Right cardiac atrium (tissue), 5 donors: Measurements from ENCODE around the gene BARHL2. TPM values are rescaled to one million over a fixed set of nuclear protein-coding genes. Genes with fewer than 3 reads are reported as not detected.

ENCODE experiments used
- ATAC-seq, 2 donors: fragments of 200-7000 bp; cut with Tn5 transposase; one replicate each; pipeline versions ENCODE4 v1.8.0 to v1.9.1; 2020; ENCODE audit warnings: moderate library complexity in 2 of 2, mild to moderate bottlenecking in 1 of 2
- DNase-seq, 3 donors: peaks; one replicate each; pipeline ENCODE4 v3.0.0-alpha.2; 2020
- H3K27ac ChIP-seq: one replicate; pipeline ENCODE4 v1.5.1; 2013; ENCODE audit warnings: mild to moderate bottlenecking, low read length, control low read depth, moderate library complexity
- H3K27me3 ChIP-seq: one replicate; pipeline ENCODE4 v1.6.1; 2013; ENCODE audit not compliant: control insufficient read depth, insufficient read depth
- H3K4me1 ChIP-seq: one replicate; pipeline ENCODE4 v1.6.1; 2013; ENCODE audit warnings: low read length; ENCODE audit not compliant: control insufficient read depth, insufficient read depth
- H3K4me3 ChIP-seq: one replicate; pipeline ENCODE4 v1.5.1; 2013; ENCODE audit warnings: low read length, control low read depth
- H3K9me3 ChIP-seq: one replicate; pipeline ENCODE4 v1.6.1; 2013; ENCODE audit warnings: low read length; ENCODE audit not compliant: control insufficient read depth
- WGBS: extraction: QIAGEN DNeasy Blood & Tissue Kit; methylation state at CpG from one replicate; pipeline ENCODE4 v1.1.7; 2013; 5-methylcytosine and 5-hydroxymethylcytosine counted together
- intact Hi-C, 4 donors: fragments of 100-400 bp; cut with DNase I; formaldehyde crosslinking; loops; one replicate each; pipeline versions ENCODE4 v1.11.0 to v1.14.0; 2022 to 2023
- long read RNA-seq, 4 donors: library from polyadenylated mRNA; unstranded; transcript quantifications; one replicate each; pipeline ENCODE4 v2.0.0, GENCODE V29; 2020 to 2021
- polyA plus RNA-seq: library from polyadenylated mRNA; stranded (reverse); fragments of 200-250 nt; gene quantifications from one replicate; pipeline ENCODE4 v1.2.3, GENCODE V29; 2013
- total RNA-seq, 4 donors: library from RNA; stranded (reverse); fragmentation: NEBNext Ultra II Directional; extraction: Animal tissue kit (Norgen Biotek cat#: 25700); gene quantifications; one replicate each; pipeline ENCODE4 v1.2.1, GENCODE V29; 2021
- donor health status: healthy with polysubstance abuse.
- donor health status: DM: no; HTN: yes; CAD: no.
- donor health status: DM: no; HTN: no; CAD: no.
- donor health status: DM: no; HTN: yes; CAD: no; lungs with severe emphysema.
- donor health status: DM: yes; HTN: yes; CAD: no.

BARHL2 gene
- total RNA-seq: not detected
- not detected for polyA plus RNA-seq
- long read RNA-seq, donor 1: 0 reads
- long read RNA-seq, donor 2: 0 reads
- long read RNA-seq, donor 3: 0 reads
- long read RNA-seq, donor 4: 0 reads

DNA sequence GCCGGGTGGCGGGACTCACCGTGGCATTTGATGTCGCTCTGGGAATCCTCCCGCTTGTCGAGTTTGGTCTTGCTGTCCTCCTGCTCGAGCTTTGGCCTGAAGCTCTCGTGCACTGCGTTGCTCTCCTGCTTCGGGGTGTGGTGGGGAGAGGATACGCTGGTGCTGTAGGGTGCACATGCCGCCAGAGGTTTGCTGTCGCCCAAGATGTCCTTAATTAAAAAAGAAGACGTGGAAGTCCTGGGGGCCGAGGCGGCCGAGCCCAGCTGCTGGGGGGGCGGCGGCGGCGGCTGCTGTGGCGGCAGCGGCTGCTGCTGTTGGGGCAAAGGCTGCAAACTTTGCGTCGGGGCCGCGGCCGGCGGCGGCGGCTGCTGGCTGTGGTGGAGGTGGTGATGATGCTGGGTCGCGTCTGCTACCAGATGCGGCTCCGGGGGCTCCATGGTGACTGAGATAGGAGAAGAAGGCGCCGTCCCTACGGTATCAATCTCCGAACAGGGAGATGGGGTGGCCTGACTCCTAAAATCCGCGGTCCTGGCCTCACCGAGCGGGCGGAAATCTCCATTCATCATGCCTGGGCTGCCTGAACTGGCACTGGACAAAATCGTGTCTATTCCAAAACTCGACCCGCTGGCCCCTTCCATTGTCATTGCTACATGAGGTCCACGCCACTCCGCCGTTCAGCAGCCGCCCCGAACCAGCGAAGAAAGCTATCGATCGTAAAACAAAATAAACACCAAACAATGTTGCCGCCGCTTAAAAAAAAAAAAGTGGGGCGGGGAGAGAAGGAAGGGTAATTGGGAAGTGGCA lies at the start of gene BARHL2:
BARHL2 (minus strand) TSS at position 751 of the 804 bp plus-strand sequence; CDS start at position 644, 107 bp downstream.
- peak within 1 kb of the TSS; percentile 68 for H3K4me3 ChIP-seq
- intact Hi-C loops: no loop called here
- ATAC-seq (no peak), DNase-seq (no peak)
- peaks cover 4% of the 10 kb centered on the region for H3K27me3 ChIP-seq
- H3K4me1 ChIP-seq: no peaks in the 10 kb centered on the region
- H3K27ac ChIP-seq: no peak within 1 kb of the TSS
- WGBS: 4% methylated on average over 58 of the region's 58 CpGs
- no peaks in the 10 kb centered on the region for H3K9me3 ChIP-seq

DNA sequence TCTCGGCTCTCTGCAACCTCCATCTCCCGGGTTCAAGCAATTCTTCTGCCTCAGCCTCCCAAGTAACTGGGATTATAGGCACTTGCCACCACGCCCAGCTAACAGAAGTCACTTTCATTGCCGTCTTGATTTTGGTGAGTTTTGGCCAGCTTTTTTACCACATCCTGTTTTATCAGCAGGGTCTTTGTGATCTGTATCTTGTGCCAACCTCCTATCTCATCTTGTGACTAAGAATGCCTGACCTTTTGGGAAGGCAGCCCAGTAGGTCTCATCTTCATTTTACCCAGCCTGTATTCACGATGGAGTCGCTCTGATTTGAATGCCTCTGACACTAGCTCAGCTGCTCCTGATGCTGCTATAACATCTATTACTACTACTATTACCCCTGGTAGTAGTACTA lies 46.8 kb upstream of the BARHL2 start:
- DNase-seq (no peak), ATAC-seq (no peak)
- 83% methylated on average over 6 of the region's 6 CpGs for WGBS
- Histone ChIP-seq H3K4me3 (no peak overlapping the region), H3K27me3 (no peaks in the 10 kb centered on the region), H3K9me3 (no peaks in the 10 kb centered on the region), H3K27ac (no peak overlapping the region), H3K4me1 (no peaks in the 10 kb centered on the region)
- intact Hi-C loops: no loop called here

DNA sequence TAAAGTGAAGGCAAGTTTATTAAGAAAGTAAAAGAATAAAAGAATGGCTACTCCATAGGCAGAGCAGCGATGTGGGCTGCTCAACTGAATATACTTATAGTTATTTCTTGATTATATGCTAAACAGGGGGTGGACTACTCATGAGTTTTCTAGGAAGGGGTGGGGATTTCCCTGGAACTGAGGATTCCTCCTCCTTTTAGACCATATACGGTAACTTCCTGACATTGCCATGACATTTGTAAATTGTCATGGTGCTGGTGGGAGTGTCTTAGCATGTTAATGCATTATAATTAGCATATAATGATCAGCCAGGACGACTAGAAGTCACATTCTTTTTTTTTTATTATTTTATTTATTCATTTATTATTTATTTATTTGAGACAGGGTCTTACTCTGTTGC lies 46.4 kb upstream of the BARHL2 start:
- Histone ChIP-seq H3K27ac (no peak overlapping the region), H3K9me3 (no peaks in the 10 kb centered on the region), H3K27me3 (no peaks in the 10 kb centered on the region), H3K4me1 (no peaks in the 10 kb centered on the region), H3K4me3 (no peak overlapping the region)
- ATAC-seq (no peak), DNase-seq (no peak)
- intact Hi-C loops: no loop called here
- WGBS: 78% methylated on average over 3 of the region's 3 CpGs

DNA sequence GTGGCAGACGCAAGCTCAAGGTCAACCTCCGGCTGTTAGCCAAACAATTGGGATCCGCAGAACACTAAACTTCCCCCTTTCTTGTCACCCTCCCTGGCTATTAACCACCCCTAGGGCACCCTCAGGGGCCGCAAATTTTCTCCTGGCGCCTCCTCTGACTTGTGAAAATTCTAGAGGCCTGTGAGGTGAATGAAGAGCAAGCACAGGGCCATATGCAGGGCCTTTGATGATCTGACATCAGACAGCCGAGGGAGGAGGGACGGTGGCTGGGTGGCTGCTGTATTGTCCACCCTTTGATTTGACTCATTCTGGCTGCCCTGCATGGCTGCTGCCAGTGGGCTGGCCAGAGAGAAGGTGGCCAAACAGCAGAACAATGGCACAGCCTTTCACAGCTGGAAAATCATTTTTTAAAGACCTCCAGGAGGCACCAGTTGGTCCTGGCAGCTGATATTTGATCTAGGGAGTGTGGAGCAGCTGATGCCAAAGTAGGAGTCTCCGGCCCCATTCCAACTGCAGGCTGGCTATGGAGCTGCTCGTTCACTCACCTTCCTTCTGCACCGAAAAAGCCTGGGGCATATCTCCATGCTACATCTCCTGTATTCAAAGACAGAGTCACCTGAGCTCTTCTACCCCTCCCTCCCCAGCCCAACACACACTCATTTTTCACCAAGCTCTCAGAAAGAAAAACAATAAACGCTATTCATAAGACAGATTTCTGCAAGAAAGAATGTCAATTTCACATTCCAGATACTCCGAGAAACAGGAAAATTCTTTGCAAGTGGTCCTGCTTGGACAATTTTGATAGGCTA lies 44.9 kb upstream of the BARHL2 start:
- Histone ChIP-seq H3K27ac (no peak overlapping the region), H3K4me3 (no peak overlapping the region), H3K9me3 (no peaks in the 10 kb centered on the region), H3K4me1 (no peaks in the 10 kb centered on the region), H3K27me3 (no peaks in the 10 kb centered on the region)
- intact Hi-C loops: no loop called here
- ATAC-seq: no peak
- no peak for DNase-seq
- 23% methylated on average over 12 of the region's 12 CpGs for WGBS

DNA sequence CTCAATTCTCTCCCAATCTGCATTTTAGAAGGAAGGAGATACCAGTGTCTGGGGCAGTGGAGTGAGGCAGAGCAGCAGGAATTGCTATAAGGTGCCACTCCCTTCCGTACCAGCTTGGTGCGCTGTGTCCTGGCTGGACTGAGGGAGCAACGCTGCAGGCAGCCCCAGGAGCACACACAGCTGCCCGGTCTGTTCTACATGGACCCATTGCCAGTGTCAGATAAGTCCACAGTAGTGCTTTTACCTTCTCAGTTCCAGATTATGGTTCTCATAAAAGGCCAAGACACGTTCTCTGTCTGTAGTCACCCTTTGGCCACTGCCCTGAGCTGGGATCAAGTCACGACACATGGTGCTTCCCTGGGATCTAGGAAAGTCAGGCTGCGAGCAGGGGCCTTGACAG lies 44.1 kb upstream of the BARHL2 start:
- Histone ChIP-seq H3K4me1 (no peaks in the 10 kb centered on the region), H3K27ac (no peak overlapping the region), H3K27me3 (no peaks in the 10 kb centered on the region), H3K4me3 (no peak overlapping the region), H3K9me3 (no peaks in the 10 kb centered on the region)
- intact Hi-C loops: no loop called here
- 71% methylated on average over 7 of the region's 7 CpGs for WGBS
- ATAC-seq (no peak), DNase-seq (no peak)

DNA sequence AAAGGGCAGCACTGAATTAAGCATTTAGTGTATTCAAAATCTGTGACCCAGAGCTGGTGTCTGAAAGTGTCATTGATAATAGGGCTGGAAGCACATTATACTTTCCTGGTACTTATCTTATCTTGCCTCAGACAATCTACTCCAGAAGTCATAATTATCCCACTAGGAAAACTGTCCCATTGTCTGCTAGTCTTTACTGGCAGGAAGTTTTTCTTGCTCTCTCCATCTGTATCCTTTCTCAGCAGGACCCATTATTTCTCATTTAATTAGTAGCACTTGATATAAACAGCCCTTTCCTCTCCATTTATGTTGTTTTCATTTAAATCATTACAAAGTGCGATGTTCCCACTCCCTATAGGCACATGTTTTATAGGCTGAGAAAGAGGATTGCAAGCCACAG lies 36.5 kb upstream of the BARHL2 start:
- H3K27me3 ChIP-seq: peaks cover 3% of the 10 kb centered on the region
- intact Hi-C loops: no loop called here
- H3K4me1 ChIP-seq: no peaks in the 10 kb centered on the region
- 59% methylated on average over 1 of the region's 1 CpG for WGBS
- ATAC-seq (no peak), DNase-seq (no peak)
- H3K9me3 ChIP-seq: no peaks in the 10 kb centered on the region
- no peak overlapping the region for H3K4me3 ChIP-seq
- H3K27ac ChIP-seq: no peak overlapping the region

DNA sequence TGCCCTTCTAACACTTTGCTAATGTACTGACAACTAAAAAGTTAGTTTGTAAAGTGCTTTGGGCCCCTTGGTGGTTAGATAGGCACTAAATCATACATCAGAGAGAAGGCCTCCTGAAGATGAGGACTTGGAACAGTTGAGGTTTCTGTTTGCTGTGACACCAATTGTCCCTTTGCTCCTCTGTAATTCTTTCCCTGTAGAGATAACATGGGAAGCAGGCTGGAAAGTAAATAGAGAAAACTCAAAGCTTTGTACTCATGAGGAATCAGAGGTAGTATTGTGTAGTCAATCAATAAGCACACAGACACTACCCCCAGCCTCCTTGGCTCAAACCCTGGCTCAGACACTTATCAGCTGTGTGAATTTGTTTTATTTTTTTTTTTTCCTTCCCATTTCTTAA lies 31.6 kb upstream of the BARHL2 start:
- intact Hi-C loops: no loop called here
- no peak for DNase-seq
- no peak overlapping the region for H3K4me3 ChIP-seq
- H3K27ac ChIP-seq: no peak overlapping the region
- H3K27me3 ChIP-seq: peaks cover 8% of the 10 kb centered on the region
- ATAC-seq: no peak
- no peaks in the 10 kb centered on the region for H3K4me1 ChIP-seq
- no peaks in the 10 kb centered on the region for H3K9me3 ChIP-seq

DNA sequence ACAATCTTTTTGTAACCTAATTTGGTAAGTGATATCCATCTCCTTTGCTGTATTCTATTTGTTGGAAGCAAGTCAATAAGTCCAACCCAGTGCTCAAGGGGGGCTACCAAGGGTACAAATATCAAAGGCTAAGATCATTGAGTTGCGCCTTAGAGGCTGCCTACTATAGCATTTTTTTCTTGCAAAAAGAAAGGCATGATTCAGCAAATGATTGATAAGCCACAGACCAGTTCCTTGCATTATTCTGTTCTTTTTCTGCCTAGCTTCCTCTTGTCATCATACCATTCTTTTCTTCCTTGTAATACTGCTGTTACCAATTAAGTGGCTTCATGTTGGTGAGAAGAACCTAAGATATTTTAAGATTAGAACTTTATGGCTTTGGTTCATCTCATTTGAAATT lies 29.8 kb upstream of the BARHL2 start:
- no peak for ATAC-seq

DNA sequence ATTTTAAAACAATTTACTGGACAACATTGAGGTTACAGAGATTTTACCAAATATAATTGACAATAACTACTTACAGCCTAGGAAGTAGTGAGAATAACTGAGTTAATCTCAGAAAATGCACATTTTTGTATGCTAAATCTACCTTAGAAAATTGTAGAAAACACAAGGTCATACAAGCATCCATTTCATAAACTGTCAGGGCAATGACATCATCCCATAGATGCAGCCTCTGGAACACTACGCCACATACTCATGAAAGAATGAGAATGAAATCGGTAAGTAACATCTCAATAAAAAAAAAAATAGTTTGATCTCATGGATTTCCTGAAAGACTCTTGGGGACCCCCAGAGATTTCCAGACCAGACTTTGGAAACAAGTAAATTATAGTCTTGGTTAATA lies 28.9 kb upstream of the BARHL2 start:
- Histone ChIP-seq H3K9me3 (no peaks in the 10 kb centered on the region), H3K27ac (no peak overlapping the region), H3K4me1 (no peaks in the 10 kb centered on the region), H3K4me3 (no peak overlapping the region), H3K27me3 (peaks cover 5% of the 10 kb centered on the region)
- DNase-seq (no peak), ATAC-seq (no peak)
- intact Hi-C loops: no loop called here
- WGBS: 92% methylated on average over 2 of the region's 2 CpGs

More for the DNA sequence above, 29.8 kb upstream of the BARHL2 start:
- no peak overlapping the region for H3K4me3 ChIP-seq
- no peak for DNase-seq
- H3K9me3 ChIP-seq: no peaks in the 10 kb centered on the region
- peaks cover 5% of the 10 kb centered on the region for H3K27me3 ChIP-seq
- H3K4me1 ChIP-seq: no peaks in the 10 kb centered on the region
- intact Hi-C loops: no loop called here
- WGBS: 94% methylated on average over 1 of the region's 1 CpG
- H3K27ac ChIP-seq: no peak overlapping the region

DNA sequence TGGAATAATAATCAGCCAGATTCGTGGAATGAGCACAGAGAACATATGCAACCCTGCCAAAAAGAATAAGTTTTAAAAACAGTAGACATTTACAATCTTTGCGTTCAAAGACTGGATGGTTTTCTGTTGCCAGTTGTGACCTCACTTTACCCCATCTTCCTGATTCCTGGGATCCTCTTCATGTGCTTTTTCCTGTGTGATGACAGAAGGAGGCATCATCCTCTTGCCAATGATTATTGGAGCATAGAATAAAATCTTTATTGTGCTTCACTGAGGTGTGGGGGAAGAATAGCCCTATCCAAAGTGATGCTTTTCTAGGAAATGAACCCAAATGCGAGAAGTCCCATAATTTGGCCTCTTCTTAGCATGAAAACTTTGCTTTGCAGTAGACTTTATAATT lies 15.0 kb upstream of the BARHL2 start:
- 44% methylated on average over 3 of the region's 3 CpGs for WGBS
- no peak overlapping the region for H3K4me3 ChIP-seq
- intact Hi-C loops: no loop called here
- no peak for ATAC-seq
- no peak overlapping the region for H3K27ac ChIP-seq
- H3K4me1 ChIP-seq: peaks cover 2% of the 10 kb centered on the region
- H3K9me3 ChIP-seq: no peaks in the 10 kb centered on the region
- DNase-seq: no peak
- H3K27me3 ChIP-seq: peaks cover 5% of the 10 kb centered on the region

DNA sequence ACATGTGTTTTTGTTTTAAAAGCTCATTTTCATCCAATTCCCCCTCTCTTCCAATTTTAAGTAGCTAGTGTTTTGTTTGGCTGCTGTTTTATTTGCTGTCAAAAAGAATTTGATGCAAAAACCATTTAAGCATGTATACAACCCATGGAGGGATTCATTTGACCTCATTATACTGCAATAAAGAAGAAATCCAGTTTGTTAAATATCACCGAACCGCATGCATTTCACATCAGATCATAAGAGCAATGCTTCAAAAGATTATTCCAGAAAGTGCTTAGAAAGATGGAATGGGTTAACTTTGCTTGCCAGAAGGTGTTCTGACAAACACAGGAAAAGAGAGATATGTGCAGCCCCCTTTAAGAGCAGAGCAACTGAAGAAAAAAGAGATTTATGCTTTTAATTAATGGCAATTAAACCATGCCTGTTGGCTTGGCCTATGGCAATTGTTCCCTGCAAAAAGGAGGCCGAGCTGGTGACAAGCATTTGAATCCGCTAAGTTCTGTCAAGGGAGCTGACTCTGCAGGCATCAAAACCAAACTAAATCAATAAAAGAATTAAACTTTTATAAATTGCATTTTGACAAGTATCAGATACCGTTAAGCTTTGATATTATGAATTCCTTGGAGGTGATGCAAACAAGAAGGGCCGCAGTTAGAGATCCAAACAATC lies 14.4 kb upstream of the BARHL2 start:
- H3K27me3 ChIP-seq: peaks cover 5% of the 10 kb centered on the region

More for the DNA sequence above, 14.4 kb upstream of the BARHL2 start:
- peaks cover 2% of the 10 kb centered on the region for H3K4me1 ChIP-seq
- no peak overlapping the region for H3K4me3 ChIP-seq
- ATAC-seq: no peak
- intact Hi-C loops: no loop called here
- WGBS: 48% methylated on average over 6 of the region's 6 CpGs
- no peak for DNase-seq
- no peak overlapping the region for H3K27ac ChIP-seq
- no peaks in the 10 kb centered on the region for H3K9me3 ChIP-seq
